ENCODE measurements around the gene CACNA1H.

The CACNA1H gene

GRCh38 chr16:1152651-1153259 lies at the start of gene CACNA1H:
Gene CACNA1H, plus strand, starts transcription at chr16:1153106. Its CDS starts 632 bp downstream, at chr16:1153738.
- TF ChIP-seq, protein P1, sequence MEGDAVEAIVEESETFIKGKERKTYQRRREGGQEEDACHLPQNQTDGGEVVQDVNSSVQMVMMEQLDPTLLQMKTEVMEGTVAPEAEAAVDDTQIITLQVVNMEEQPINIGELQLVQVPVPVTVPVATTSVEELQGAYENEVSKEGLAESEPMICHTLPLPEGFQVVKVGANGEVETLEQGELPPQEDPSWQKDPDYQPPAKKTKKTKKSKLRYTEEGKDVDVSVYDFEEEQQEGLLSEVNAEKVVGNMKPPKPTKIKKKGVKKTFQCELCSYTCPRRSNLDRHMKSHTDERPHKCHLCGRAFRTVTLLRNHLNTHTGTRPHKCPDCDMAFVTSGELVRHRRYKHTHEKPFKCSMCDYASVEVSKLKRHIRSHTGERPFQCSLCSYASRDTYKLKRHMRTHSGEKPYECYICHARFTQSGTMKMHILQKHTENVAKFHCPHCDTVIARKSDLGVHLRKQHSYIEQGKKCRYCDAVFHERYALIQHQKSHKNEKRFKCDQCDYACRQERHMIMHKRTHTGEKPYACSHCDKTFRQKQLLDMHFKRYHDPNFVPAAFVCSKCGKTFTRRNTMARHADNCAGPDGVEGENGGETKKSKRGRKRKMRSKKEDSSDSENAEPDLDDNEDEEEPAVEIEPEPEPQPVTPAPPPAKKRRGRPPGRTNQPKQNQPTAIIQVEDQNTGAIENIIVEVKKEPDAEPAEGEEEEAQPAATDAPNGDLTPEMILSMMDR (IDR thresholded peaks at IDR 0.05; ENCODE audit: insufficient read depth, missing control alignments) = no peak
- FAIRE-seq (no peak), DNase-seq (ENCODE audit: insufficient read length, low spot score) (peak; percentile 83)

DNA sequence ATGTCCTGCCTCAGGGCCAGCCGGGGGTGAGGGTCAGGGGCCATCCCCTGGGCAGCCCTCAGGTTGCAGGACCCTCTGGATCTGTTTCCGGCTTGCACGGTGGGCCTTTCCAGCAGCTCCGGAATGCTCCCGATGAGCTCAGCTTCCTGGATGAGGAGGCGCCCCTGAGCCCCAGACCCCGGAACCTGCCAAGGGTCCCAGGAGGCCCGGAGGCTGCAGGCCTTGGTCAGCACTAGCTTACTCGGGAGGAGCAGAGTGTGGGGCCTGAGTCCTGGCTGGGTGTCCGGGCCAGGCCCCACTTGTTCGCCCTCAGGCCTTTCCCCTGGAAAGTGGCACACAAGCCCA lies 49.3 kb upstream of the CACNA1H start:
- DNase-seq (ENCODE audit: insufficient read length, low spot score) = no peak
- FAIRE-seq = no peak
- TF ChIP-seq, protein P1 (IDR thresholded peaks at IDR 0.05; ENCODE audit: insufficient read depth, missing control alignments) = no peak

GRCh38 chr16:1105888-1106620 lies 46.9 kb upstream of the CACNA1H start:
- DNase-seq (ENCODE audit: insufficient read length, low spot score) (peak; percentile 98), FAIRE-seq (no peak)
- TF ChIP-seq, protein P1 (IDR thresholded peaks at IDR 0.05; ENCODE audit: insufficient read depth, missing control alignments) = peak; percentile 83

DNA sequence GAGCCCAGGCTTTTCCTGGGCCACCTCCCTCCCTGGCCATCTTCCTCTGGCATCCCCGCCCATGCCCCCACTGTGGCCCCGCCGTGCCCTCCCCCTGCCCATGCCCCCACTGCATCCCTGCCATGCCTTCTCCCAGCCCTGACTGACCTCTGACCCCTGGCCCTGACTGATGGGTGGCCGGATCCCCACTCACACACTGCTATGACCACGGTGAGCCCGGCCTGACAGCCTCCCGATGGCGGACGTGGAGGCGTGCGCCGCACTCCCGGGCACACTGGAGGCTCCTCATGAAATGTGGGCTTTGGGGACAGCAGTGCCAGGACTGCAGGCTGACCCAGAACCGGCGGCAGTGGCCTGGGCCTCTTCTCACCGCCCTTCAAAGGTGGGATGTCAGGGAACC lies 46.2 kb upstream of the CACNA1H start:
- TF ChIP-seq, protein P1 (IDR thresholded peaks at IDR 0.05; ENCODE audit: insufficient read depth, missing control alignments) = no peak
- FAIRE-seq (no peak), DNase-seq (ENCODE audit: insufficient read length, low spot score) (no peak)

DNA sequence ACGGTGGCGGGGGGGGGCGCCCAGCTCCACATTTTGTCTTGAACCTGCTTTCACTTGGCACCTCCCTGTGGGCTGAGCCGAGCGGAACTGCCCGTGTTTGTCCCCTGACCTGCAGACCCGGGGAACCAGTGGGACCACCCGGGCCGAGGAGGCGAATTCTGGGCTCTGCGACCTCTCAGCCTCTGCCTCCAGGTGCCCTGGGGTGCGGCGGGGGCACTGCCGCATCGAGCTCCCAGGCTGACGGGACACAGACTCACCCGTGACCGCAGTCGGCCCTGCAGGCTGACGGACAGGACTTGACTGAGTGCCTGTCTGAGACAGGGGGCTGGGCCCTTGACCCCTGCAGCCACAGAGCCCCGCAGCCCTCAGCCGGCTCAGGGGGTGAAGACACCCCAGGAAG lies 45.8 kb upstream of the CACNA1H start:
- TF ChIP-seq, protein P1 (IDR thresholded peaks at IDR 0.05; ENCODE audit: insufficient read depth, missing control alignments) = no peak
- no peak for FAIRE-seq
- DNase-seq (ENCODE audit: insufficient read length, low spot score) = no peak

DNA sequence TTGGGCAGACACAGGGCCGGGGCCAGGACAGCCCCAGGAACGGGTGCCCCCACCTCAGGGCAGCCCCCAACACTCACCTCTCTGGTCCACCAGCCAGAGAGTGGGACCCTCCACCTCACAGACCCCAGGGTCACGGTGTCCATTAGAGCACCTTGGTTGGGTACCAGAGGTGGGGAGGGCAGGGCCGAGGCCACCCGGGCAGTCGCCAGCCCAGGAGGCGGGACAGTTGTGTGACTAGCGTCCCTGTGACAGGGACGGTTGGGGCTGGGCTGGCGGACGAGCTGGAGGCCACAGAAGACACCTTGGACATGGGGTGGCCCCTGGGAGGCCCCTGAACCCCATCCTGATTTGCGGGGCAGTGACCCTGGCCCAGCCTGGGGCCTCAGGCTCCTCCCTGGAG lies 45.2 kb upstream of the CACNA1H start:
- FAIRE-seq = no peak
- no peak for DNase-seq (ENCODE audit: insufficient read length, low spot score)
- TF ChIP-seq, protein P1 (IDR thresholded peaks at IDR 0.05; ENCODE audit: insufficient read depth, missing control alignments) = no peak

Data from D721Med (cell line).